Breast epithelium (tissue), 3 donors: ENCODE data around the gene IL32.

Experiments
- POLR2A ChIP-seq: fragments of 450-650 bp; IDR thresholded peaks from one replicate; pipeline ENCODE4 v1.6.1; 2016; ENCODE audit warnings: antibody characterized with exemption, mild to moderate bottlenecking, moderate library complexity
- POLR2AphosphoS5 ChIP-seq, 3 donors: sonication (generic); formaldehyde crosslinking; IDR thresholded peaks; one replicate each; pipeline ENCODE4 v1.6.1; 2017; ENCODE audit warnings: antibody characterized with exemption in 3 of 3
- TF ChIP-seq, protein P1 (sequence below), 3 donors: fragments of 450-650 bp; IDR thresholded peaks; one replicate each; pipeline ENCODE4 v1.5.1; 2016 to 2017; ENCODE audit warnings: antibody characterized with exemption in 3 of 3, mild to moderate bottlenecking in 3 of 3, moderate library complexity in 3 of 3

DNA sequence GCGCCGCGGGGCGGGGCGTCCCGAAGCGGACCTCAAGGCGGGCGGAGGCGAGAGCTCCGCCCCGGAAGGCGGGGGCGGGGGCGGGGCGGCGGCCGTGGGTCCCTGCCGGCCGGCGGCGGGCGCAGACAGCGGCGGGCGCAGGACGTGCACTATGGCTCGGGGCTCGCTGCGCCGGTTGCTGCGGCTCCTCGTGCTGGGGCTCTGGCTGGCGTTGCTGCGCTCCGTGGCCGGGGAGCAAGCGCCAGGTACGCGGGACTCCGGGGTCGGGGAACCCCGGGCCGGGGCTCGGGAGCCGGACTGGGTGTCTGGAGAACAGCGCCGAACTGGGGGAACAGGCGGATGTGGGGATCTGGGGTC lies 45.2 kb upstream of the IL32 start, which contains the start of gene TNFRSF12A:
- TF ChIP-seq, protein P1, sequence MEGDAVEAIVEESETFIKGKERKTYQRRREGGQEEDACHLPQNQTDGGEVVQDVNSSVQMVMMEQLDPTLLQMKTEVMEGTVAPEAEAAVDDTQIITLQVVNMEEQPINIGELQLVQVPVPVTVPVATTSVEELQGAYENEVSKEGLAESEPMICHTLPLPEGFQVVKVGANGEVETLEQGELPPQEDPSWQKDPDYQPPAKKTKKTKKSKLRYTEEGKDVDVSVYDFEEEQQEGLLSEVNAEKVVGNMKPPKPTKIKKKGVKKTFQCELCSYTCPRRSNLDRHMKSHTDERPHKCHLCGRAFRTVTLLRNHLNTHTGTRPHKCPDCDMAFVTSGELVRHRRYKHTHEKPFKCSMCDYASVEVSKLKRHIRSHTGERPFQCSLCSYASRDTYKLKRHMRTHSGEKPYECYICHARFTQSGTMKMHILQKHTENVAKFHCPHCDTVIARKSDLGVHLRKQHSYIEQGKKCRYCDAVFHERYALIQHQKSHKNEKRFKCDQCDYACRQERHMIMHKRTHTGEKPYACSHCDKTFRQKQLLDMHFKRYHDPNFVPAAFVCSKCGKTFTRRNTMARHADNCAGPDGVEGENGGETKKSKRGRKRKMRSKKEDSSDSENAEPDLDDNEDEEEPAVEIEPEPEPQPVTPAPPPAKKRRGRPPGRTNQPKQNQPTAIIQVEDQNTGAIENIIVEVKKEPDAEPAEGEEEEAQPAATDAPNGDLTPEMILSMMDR (IDR thresholded peaks at IDR 0.05) = no peak
- TF ChIP-seq POLR2AphosphoS5 (IDR thresholded peaks at IDR 0.05) (peak in 1 of 3 donors; percentile 51), POLR2A (peak; percentile 33)
